Transverse colon (tissue), 3 donors: ENCODE data around the gene FHIP1B.

Source experiments
- EP300 ChIP-seq: sonication (generic); formaldehyde crosslinking; IDR thresholded peaks from one replicate; pipeline ENCODE4 v1.6.1; 2017; ENCODE audit warnings: antibody characterized with exemption, low read depth
- POLR2A ChIP-seq: fragments of 450-650 bp; IDR thresholded peaks from one replicate; pipeline ENCODE4 v1.6.1; 2016; ENCODE audit warnings: antibody characterized with exemption, mild to moderate bottlenecking, moderate library complexity
- TF ChIP-seq, protein P1 (sequence below), 5 experiments: fragments of 200-600 bp in 3 of 5; fragments of 450-650 bp in 2 of 5; sonication (generic) in 3 of 5; IDR thresholded peaks; 1 replicate in 2 of 5; 2 replicates in 3 of 5; pipeline ENCODE4 v1.5.1; 2016 to 2017; ENCODE audit warnings: antibody characterized with exemption in 5 of 5, inconsistent platforms in 3 of 5, mild to moderate bottlenecking in 2 of 5, moderate library complexity in 1 of 5

DNA sequence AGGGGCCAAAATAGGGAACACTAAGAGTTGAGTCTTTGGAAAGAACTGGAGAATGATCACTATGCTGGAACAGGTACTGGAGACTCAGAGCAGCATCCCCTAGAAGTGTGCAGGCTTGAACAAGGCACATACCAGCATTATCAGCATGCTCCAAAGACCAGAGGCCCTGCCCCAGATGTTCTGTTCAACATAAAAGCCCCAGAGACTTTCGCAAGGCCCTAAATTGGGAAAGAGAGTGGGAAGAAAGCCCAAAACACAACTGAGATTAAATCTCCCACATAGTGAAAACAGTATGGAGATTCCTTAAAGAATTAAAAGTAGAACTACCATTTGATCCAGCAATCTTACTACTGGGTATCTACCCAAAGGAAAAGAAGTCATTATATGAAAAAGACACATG, 13.8 kb upstream of the FHIP1B start:
- TF ChIP-seq POLR2A (no peak), EP300 (no peak)
- TF ChIP-seq, protein P1, sequence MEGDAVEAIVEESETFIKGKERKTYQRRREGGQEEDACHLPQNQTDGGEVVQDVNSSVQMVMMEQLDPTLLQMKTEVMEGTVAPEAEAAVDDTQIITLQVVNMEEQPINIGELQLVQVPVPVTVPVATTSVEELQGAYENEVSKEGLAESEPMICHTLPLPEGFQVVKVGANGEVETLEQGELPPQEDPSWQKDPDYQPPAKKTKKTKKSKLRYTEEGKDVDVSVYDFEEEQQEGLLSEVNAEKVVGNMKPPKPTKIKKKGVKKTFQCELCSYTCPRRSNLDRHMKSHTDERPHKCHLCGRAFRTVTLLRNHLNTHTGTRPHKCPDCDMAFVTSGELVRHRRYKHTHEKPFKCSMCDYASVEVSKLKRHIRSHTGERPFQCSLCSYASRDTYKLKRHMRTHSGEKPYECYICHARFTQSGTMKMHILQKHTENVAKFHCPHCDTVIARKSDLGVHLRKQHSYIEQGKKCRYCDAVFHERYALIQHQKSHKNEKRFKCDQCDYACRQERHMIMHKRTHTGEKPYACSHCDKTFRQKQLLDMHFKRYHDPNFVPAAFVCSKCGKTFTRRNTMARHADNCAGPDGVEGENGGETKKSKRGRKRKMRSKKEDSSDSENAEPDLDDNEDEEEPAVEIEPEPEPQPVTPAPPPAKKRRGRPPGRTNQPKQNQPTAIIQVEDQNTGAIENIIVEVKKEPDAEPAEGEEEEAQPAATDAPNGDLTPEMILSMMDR (IDR thresholded peaks at IDR 0.05): no peak
